Endothelial cell of umbilical vein (primary cell): ENCODE data around the gene CXCR5. TPM values are rescaled to one million over a fixed set of nuclear protein-coding genes. Genes with fewer than 3 reads are reported as not detected.

Experiments
- BruUV-seq: library from RNA; stranded (reverse); fragments of 400-500 nt; replicated peaks from 2 replicates; lab custom pipeline; 2021; lab: Mats Ljungman, UMichigan
- CTCF ChIA-PET: fragments of 300-600, 350-600 bp; sonication (Branson Sonifier 250); formaldehyde crosslinking; loops from one replicate; lab custom pipeline; 2021; ENCODE audit warnings: antibody characterized with exemption, inconsistent platforms; lab: Charles Lee
- POLR2A ChIA-PET: fragments of 300-600, 350-600 bp; sonication (Branson Sonifier 250); formaldehyde crosslinking; loops from one replicate; lab custom pipeline; 2021; ENCODE audit warnings: antibody characterized with exemption, inconsistent platforms; lab: Charles Lee
- DNase-seq: peaks from one replicate; pipeline ENCODE4 v3.0.0-alpha.2; 2011; ENCODE audit warnings: low read depth, low spot score
- FAIRE-seq: peaks from 2 replicates; lab custom pipeline; 2011; peaks lifted over from hg19 to GRCh38; lab: Jason Lieb, UNC
- H2AFZ ChIP-seq: 2 replicates; pipeline ENCODE4 v1.6.0; 2012; ENCODE audit warnings: low read depth, low read length, control low read depth, inconsistent platforms
- H3K27ac ChIP-seq: 2 replicates; pipeline ENCODE4 v1.5.1; 2011; ENCODE audit warnings: low read depth, mild to moderate bottlenecking, control low read depth, low read length, moderate library complexity; ENCODE audit not compliant: insufficient read depth
- H3K27me3 ChIP-seq, 2 experiments: 2 replicates each; pipeline versions ENCODE4 v1.6.0 to v1.6.1; 2011; ENCODE audit warnings: low read length in 2 of 2, mixed read lengths in 1 of 2; ENCODE audit not compliant: control insufficient read depth in 2 of 2, insufficient read depth in 2 of 2
- H3K36me3 ChIP-seq, 2 experiments: 2 replicates in 1 of 2; 3 replicates in 1 of 2; pipeline ENCODE4 v1.5.1; 2011; ENCODE audit warnings: low read length in 2 of 2, mild to moderate bottlenecking in 1 of 2, moderate library complexity in 1 of 2; ENCODE audit not compliant: control insufficient read depth in 2 of 2, insufficient read depth in 2 of 2; ENCODE audit errors: extremely low read depth in 1 of 2
- H3K4me1 ChIP-seq: 3 replicates; pipeline ENCODE4 v1.5.1; 2011; ENCODE audit warnings: mild to moderate bottlenecking, low read length; ENCODE audit not compliant: control insufficient read depth, insufficient read depth; ENCODE audit errors: extremely low read depth
- H3K4me2 ChIP-seq: 2 replicates; pipeline ENCODE4 v1.6.1; 2011; ENCODE audit warnings: low read length, control low read depth, mixed read lengths; ENCODE audit not compliant: insufficient read depth
- H3K4me3 ChIP-seq, 3 experiments: fragments of 200-600 bp in 1 of 3; sonication (generic), shearing (Covaris generic) in 1 of 3; replicated peaks in 1 of 3; 2 replicates each; pipeline ENCODE4 v1.5.1; 2011 to 2016; ENCODE audit warnings: control low read depth in 3 of 3, low read length in 3 of 3, mild to moderate bottlenecking in 2 of 3, inconsistent platforms in 1 of 3, low read depth in 1 of 3, moderate library complexity in 1 of 3; ENCODE audit not compliant: insufficient read depth in 1 of 3
- H3K79me2 ChIP-seq: 2 replicates; pipeline ENCODE4 v1.6.0; 2012; ENCODE audit warnings: low read length, inconsistent platforms; ENCODE audit not compliant: control insufficient read depth, insufficient read depth
- H3K9ac ChIP-seq: replicated peaks from 2 replicates; pipeline ENCODE3; 2011; ENCODE audit warnings: low read length, control low read depth; ENCODE audit not compliant: insufficient read depth; ENCODE audit errors: extremely low read depth
- H3K9me1 ChIP-seq: replicated peaks from 3 replicates; pipeline ENCODE4 v1.6.0; 2011; ENCODE audit warnings: mild to moderate bottlenecking, low read length; ENCODE audit not compliant: control insufficient read depth, insufficient read depth; ENCODE audit errors: extremely low read depth
- H3K9me3 ChIP-seq: replicated peaks from 2 replicates; pipeline ENCODE4 v1.5.1; 2012; ENCODE audit warnings: low read length, inconsistent platforms; ENCODE audit not compliant: control insufficient read depth, insufficient read depth
- H4K20me1 ChIP-seq: replicated peaks from 2 replicates; pipeline ENCODE3; 2011; ENCODE audit warnings: mild to moderate bottlenecking, low read length; ENCODE audit not compliant: control insufficient read depth, insufficient read depth; ENCODE audit errors: extremely low read depth
- CTCF ChIP-seq, 2 donors: IDR thresholded peaks; 1 replicate in 1 of 2; 2 replicates in 1 of 2; pipeline ENCODE4 v1.5.1; 2011; ENCODE audit warnings: low read length in 2 of 2, mild to moderate bottlenecking in 2 of 2, moderate library complexity in 2 of 2, control low read depth in 1 of 2, inconsistent platforms in 1 of 2, low read depth in 1 of 2; ENCODE audit not compliant: insufficient read depth in 1 of 2; ENCODE audit errors: extremely low read depth in 1 of 2
- EZH2 ChIP-seq: IDR thresholded peaks from 2 replicates; pipeline ENCODE4 v1.6.1; 2012; ENCODE audit warnings: borderline replicate concordance, low read depth, mild to moderate bottlenecking, moderate library complexity, low read length, inconsistent platforms; ENCODE audit not compliant: severe bottlenecking
- FOS ChIP-seq: IDR thresholded peaks from 2 replicates; pipeline ENCODE4 v1.6.1; 2011; ENCODE audit warnings: mild to moderate bottlenecking, low read length, moderate library complexity, borderline replicate concordance; ENCODE audit not compliant: insufficient read depth
- GATA2 ChIP-seq: IDR thresholded peaks from 2 replicates; pipeline ENCODE4 v1.7.0; 2011; ENCODE audit warnings: low read depth, mild to moderate bottlenecking, moderate library complexity, mixed read lengths, low read length; ENCODE audit not compliant: insufficient read length, insufficient read depth
- JUN ChIP-seq: IDR thresholded peaks from 2 replicates; pipeline ENCODE4 v1.6.1; 2011; ENCODE audit warnings: borderline replicate concordance, low read depth; ENCODE audit not compliant: insufficient read length, insufficient read depth
- MAX ChIP-seq: IDR thresholded peaks from 2 replicates; pipeline ENCODE4 v1.6.1; 2011; ENCODE audit not compliant: insufficient read depth, insufficient read length
- MYC ChIP-seq: IDR thresholded peaks from one replicate; pipeline ENCODE4 v1.6.1; 2011; ENCODE audit warnings: mild to moderate bottlenecking, low read depth, low read length
- POLR2A ChIP-seq: IDR thresholded peaks from 2 replicates; pipeline ENCODE4 v1.6.1; 2012; ENCODE audit warnings: low read depth, mild to moderate bottlenecking, control low read depth, low read length
- POLR2AphosphoS5 ChIP-seq: IDR thresholded peaks from 2 replicates; pipeline ENCODE4 v1.6.1; 2012; ENCODE audit warnings: low read depth, mild to moderate bottlenecking, control low read depth, low read length, moderate library complexity; ENCODE audit not compliant: insufficient read depth
- dilution Hi-C: fragments of 300-500 bp; cut with MboI; formaldehyde crosslinking; loops from one replicate; pipeline ENCODE4 v1.15.0; 2019; ENCODE audit warnings: low sequenced_read_pairs; ENCODE audit not compliant: extremely low pct_ligation_motif_present
- intact Hi-C: fragments of 100-400 bp; cut with micrococcal nuclease; formaldehyde crosslinking; loops from one replicate; pipeline ENCODE4 v1.10.0; 2022
- polyA plus RNA-seq, 4 experiments: library from polyadenylated mRNA; depleted of rRNA in 3 of 4; stranded (reverse) in 3 of 4; unstranded in 1 of 4; fragments of >200 nt; gene quantifications; 2 replicates each; pipeline versions ENCODE4 v1.2.1 to v1.2.3, GENCODE V29; 2011 to 2012; ENCODE audit warnings: missing spikeins in 1 of 4
- total RNA-seq: library from RNA; stranded (reverse); gene quantifications from 2 replicates; pipeline ENCODE4 v1.2.3, GENCODE V29; 2021

The CXCR5 gene
- total and polyA plus RNA-seq, 2 donors (not counting 3 experiments of a cell fraction or from before 2014, with no cell fraction given): not detected

DNA sequence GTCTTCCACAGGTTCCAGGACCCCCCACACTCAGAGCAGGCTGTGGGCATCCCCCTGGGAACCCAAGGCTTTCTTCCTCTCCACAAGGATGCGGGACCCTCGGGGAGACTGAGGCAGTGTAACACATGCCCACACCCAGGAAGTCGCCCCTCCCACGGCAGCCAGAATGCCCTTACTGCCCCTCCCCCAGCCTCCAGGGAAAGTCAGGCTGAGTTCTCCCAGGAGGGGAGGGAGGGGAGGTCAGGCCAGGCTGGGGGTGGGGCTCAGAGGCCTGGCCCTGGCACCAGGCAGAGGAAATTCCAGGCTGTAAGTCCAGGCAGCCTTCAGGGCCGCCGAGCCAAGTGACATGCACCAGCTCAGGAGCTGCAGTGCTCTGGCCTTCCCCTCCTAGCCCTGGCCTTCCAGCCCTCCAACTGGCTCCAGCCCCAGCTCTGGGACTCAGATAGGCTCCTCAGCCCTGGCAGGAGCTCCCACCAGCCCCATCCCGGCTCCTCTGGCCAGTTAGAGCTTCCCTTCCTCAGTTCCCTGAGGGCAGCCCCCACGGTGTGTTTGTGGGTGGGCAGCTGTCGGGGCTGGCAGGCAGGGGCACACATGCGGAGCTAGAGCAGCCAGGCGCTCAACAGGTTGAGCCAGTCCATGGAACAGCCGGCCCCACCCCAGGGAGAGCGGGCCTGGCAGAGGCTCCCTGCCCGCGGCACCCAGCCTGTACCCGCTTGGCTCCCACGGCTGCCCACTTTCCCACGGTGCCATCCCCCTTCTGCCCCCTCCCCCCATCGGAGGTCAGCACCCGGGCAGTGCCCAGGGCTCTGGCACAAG, 38.4 kb downstream of the CXCR5 start:
- CTCF ChIA-PET: interaction anchor here (0.8 to 10.6 kb wide), 6 partner anchors 9 to 232 kb away, joined by 3 to 330 read pairs (median 3); partner anchors contain the start of gene DDX6
- POLR2A ChIA-PET: interaction anchor here (0.9 kb wide), 1 partner anchor 10 kb away, joined by 3 read pairs; no protein-coding TSS in a partner anchor
- no TSS peak for BruUV-seq

DNA sequence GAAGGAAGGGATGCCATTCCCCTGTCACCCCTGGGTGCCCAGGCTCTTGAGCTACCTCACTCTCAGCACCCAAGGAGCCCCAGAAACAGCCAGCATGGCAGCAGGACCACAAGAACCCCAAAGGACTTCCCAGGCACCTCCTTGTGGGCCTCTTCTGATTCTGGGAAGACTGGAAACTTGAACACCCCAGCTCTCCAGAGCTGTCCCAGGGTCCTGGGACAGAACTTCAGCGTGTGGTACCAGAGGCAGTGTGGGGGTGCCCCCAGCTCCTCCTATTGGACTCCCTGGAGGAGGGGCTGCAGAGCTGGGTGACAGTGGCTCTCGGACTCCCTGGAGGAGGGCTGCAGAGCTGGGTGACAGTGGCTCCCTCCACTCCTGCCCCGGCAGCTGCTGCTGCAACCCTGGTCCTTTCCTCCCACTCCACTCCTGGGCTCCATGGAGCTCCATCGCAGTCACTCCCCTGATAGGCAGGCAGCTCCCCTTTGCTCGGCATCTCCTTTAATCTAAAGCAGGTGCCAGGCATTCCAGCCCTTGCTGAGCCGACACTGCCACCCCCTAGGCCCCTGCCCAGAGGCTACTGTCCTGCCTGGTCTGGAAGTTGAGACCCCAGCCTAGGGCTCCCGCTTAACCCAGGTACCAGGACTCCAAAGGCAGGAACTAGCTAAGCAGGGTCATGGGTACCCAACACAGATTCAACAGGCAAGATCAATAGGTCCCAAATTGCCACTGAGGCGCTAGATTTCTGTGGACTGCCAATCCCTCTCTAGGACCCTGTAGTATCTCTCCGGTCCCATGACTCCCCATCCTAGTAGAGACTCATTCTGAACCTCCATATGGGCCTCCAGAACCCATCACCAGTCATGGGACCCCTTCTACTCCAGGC, 39.3 kb downstream of the CXCR5 start:
- H3K4me3 ChIP-seq: peak overlapping the region in 2 of 3 experiments; percentile 44 to 84
- no peaks in the 10 kb centered on the region for H3K27me3 ChIP-seq
- H3K36me3 ChIP-seq: no peaks in the 10 kb centered on the region
- H3K9me1 ChIP-seq: no peaks in the 10 kb centered on the region
- DNase-seq: no peak
- H3K4me1 ChIP-seq: peaks cover 61% of the 10 kb centered on the region
- H3K79me2 ChIP-seq: peaks cover 61% of the 10 kb centered on the region
- H3K27ac ChIP-seq: no peak overlapping the region
- CTCF ChIA-PET: interaction anchor here (0.8 to 10.6 kb wide), 5 partner anchors 8 to 233 kb away, joined by 3 to 330 read pairs (median 3); partner anchors contain the start of gene DDX6
- dilution Hi-C loops: no loop called here
- POLR2A ChIA-PET: interaction anchor here (0.9 kb wide), 1 partner anchor 11 kb away, joined by 3 read pairs; no protein-coding TSS in a partner anchor
- H3K9ac ChIP-seq: no peak overlapping the region
- FAIRE-seq: peak; percentile 76
- no peaks in the 10 kb centered on the region for H4K20me1 ChIP-seq
- H2AFZ ChIP-seq: no peak overlapping the region
- peak overlapping the region; percentile 66 for H3K4me2 ChIP-seq
- no TSS peak for BruUV-seq
- TF ChIP-seq FOS (no peak), EZH2 (no peak), MYC (no peak), MAX (no peak), JUN (no peak), GATA2 (no peak), POLR2AphosphoS5 (no peak), POLR2A (no peak), CTCF (IDR thresholded peaks at IDR 0.05; ENCODE audit: extremely low read depth in 1 of 2, insufficient read depth in 1 of 2, low read depth in 1 of 2, low read length in 2 of 2) (no peak)
- no peaks in the 10 kb centered on the region for H3K9me3 ChIP-seq
- intact Hi-C loops: loop anchor here (1.0 kb wide), 1 partner anchor 33 kb away; the partner anchor contains the start of gene UPK2

More for the DNA sequence above, 38.4 kb downstream of the CXCR5 start:
- DNase-seq (peak; percentile 40), FAIRE-seq (peak; percentile 89)
- intact Hi-C loops: loop anchor here (1.0 kb wide), 1 partner anchor 34 kb away; the partner anchor contains the start of gene UPK2
- peak overlapping the region in 2 of 3 experiments; percentile 6 to 10 for H3K4me3 ChIP-seq
- peak overlapping the region; percentile 9 for H3K9ac ChIP-seq
- H3K27ac ChIP-seq: peak overlapping the region; percentile 80
- dilution Hi-C loops: no loop called here
- peaks cover 69% of the 10 kb centered on the region for H3K79me2 ChIP-seq
- H3K36me3 ChIP-seq: no peaks in the 10 kb centered on the region
- no peaks in the 10 kb centered on the region for H3K9me3 ChIP-seq
- H3K4me1 ChIP-seq: peaks cover 66% of the 10 kb centered on the region
- TF ChIP-seq MAX (no peak), FOS (no peak)
- no peaks in the 10 kb centered on the region for H3K27me3 ChIP-seq
- H3K4me2 ChIP-seq: peak overlapping the region; percentile 53
- no peaks in the 10 kb centered on the region for H3K9me1 ChIP-seq
- no peaks in the 10 kb centered on the region for H4K20me1 ChIP-seq
- no peak overlapping the region for H2AFZ ChIP-seq
